ENCODE measurements around the gene DTX3. TPM values are rescaled to one million over a fixed set of nuclear protein-coding genes. Genes with fewer than 3 reads are reported as not detected.
"Not testable (repeated sequence)": the region's sequence is repeated elsewhere in the genome, so short reads cannot be mapped to it uniquely, and the experiment has no call there.

DTX3 gene
- total RNA-seq, 3 donors from 2014 or later: 3.0 to 35.1 (median 25.9) TPM

- H3K9me3 ChIP-seq: no peaks in the 10 kb centered on the region
- no peak for TF ChIP-seq POLR2A (IDR thresholded peaks at IDR 0.05)
- TF ChIP-seq, protein P1, sequence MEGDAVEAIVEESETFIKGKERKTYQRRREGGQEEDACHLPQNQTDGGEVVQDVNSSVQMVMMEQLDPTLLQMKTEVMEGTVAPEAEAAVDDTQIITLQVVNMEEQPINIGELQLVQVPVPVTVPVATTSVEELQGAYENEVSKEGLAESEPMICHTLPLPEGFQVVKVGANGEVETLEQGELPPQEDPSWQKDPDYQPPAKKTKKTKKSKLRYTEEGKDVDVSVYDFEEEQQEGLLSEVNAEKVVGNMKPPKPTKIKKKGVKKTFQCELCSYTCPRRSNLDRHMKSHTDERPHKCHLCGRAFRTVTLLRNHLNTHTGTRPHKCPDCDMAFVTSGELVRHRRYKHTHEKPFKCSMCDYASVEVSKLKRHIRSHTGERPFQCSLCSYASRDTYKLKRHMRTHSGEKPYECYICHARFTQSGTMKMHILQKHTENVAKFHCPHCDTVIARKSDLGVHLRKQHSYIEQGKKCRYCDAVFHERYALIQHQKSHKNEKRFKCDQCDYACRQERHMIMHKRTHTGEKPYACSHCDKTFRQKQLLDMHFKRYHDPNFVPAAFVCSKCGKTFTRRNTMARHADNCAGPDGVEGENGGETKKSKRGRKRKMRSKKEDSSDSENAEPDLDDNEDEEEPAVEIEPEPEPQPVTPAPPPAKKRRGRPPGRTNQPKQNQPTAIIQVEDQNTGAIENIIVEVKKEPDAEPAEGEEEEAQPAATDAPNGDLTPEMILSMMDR (IDR thresholded peaks at IDR 0.05): no peak
- TF ChIP-seq POLR2AphosphoS5 (IDR thresholded peaks at IDR 0.05): no peak
- DNase-seq (ENCODE audit: low spot score in 2 of 2): no peak
- H3K4me3 ChIP-seq: no peak overlapping the region
- no peaks in the 10 kb centered on the region for H3K4me1 ChIP-seq
- H3K27me3 ChIP-seq: no peaks in the 10 kb centered on the region
- no peak overlapping the region for H3K27ac ChIP-seq
- no peaks in the 10 kb centered on the region for H3K36me3 ChIP-seq
- intact Hi-C loops (cut with DNase I; ENCODE audit: low total_unique reads): no loop called here
Observed at GRCh38 chr12:57563358-57563757, 41.3 kb upstream of the DTX3 start.

DNA sequence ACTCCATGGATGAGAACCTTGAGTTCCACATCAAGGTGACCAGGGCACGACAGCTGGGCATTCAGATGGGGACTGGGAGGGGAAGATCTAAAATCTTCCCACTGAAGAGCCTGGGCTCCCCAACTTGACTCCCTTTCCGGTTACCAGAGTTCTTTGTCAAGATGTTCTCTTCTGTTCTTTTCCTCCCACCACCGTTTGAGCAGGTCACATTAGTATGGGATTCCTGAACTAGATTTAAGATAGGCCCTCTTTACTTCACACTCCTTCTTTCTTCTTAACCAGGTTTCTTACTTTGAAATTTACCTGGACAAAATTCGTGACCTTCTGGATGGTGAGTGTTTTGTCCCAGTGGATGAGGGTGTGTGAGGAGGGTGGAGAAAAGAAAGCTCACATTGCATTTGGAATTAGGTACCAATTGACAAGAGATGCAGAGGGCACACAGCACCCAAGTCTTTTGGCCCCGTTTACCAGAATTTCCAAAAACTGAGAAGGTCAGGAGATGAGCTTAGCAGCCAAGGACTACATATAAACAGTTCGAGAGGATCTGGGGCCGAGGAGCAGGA lies 40.4 kb upstream of the DTX3 start:
- intact Hi-C loops (cut with DNase I; ENCODE audit: low total_unique reads): no loop called here
- no peak overlapping the region for H3K4me3 ChIP-seq
- DNase-seq (ENCODE audit: low spot score in 2 of 2): no peak
- TF ChIP-seq, protein P1 (IDR thresholded peaks at IDR 0.05): no peak
- TF ChIP-seq POLR2AphosphoS5 (IDR thresholded peaks at IDR 0.05) (no peak), POLR2A (IDR thresholded peaks at IDR 0.05) (no peak)
- no peaks in the 10 kb centered on the region for H3K4me1 ChIP-seq
- H3K36me3 ChIP-seq: no peaks in the 10 kb centered on the region
- H3K9me3 ChIP-seq: no peaks in the 10 kb centered on the region
- no peaks in the 10 kb centered on the region for H3K27me3 ChIP-seq
- no peak overlapping the region for H3K27ac ChIP-seq

DNA sequence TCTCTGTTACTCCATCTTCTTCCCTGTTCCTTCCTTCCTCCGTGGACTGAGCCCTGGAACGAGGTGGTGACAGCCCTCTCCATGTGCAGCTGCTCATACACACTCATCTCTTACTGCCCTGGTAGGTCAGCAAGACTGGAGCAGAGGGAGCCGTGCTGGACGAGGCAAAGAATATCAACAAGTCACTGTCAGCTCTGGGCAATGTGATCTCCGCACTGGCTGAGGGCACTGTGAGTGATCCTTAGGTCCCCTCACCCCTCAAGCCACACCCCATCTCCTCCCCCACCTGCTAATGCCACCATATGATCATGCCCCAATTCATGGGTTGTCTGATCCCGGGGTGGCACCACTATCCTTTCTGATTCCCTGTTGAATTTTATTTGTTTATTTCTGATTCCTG lies 35.8 kb upstream of the DTX3 start:
- intact Hi-C loops (cut with DNase I; ENCODE audit: low total_unique reads): no loop called here
- Histone ChIP-seq H3K4me3 (no peak overlapping the region), H3K27ac (no peak overlapping the region), H3K36me3 (no peaks in the 10 kb centered on the region), H3K9me3 (no peaks in the 10 kb centered on the region), H3K4me1 (no peaks in the 10 kb centered on the region), H3K27me3 (no peaks in the 10 kb centered on the region)
- DNase-seq (ENCODE audit: low spot score in 2 of 2): no peak
- no peak for TF ChIP-seq POLR2AphosphoS5 (IDR thresholded peaks at IDR 0.05)
- no peak for TF ChIP-seq POLR2A (IDR thresholded peaks at IDR 0.05)
- TF ChIP-seq, protein P1 (IDR thresholded peaks at IDR 0.05): no peak

DNA sequence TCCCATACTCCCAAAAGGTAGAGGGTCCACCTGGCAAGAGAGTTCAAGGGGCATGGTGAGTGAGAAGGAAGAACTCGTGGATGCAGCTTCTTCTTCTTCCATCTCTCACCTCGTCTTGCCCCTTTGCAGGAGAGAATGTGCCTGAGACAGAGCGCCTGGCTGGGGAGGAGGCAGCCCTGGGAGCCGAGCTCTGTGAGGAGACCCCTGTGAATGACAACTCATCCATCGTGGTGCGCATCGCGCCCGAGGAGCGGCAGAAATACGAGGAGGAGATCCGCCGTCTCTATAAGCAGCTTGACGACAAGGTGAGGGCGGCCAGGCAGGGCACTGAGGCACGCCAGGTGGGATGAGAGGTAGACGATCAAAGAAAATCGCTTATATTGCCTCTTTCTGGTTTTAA lies 34.8 kb upstream of the DTX3 start:
- TF ChIP-seq POLR2A (IDR thresholded peaks at IDR 0.05): no peak
- TF ChIP-seq, protein P1 (IDR thresholded peaks at IDR 0.05): no peak
- TF ChIP-seq POLR2AphosphoS5 (IDR thresholded peaks at IDR 0.05): no peak
- DNase-seq (ENCODE audit: low spot score in 2 of 2): no peak
- intact Hi-C loops (cut with DNase I; ENCODE audit: low total_unique reads): no loop called here

GRCh38 chr12:57570438-57570837 lies 34.2 kb upstream of the DTX3 start:
- H3K27me3 ChIP-seq; H3K27ac ChIP-seq; H3K4me1 ChIP-seq; intact Hi-C loops (cut with DNase I; ENCODE audit: low total_unique reads); H3K36me3 ChIP-seq; DNase-seq (ENCODE audit: low spot score in 2 of 2); H3K4me3 ChIP-seq; H3K9me3 ChIP-seq: not testable (repeated sequence)

More for the DNA sequence above, 34.8 kb upstream of the DTX3 start:
- no peaks in the 10 kb centered on the region for H3K9me3 ChIP-seq
- no peak overlapping the region for H3K4me3 ChIP-seq
- H3K4me1 ChIP-seq: no peaks in the 10 kb centered on the region
- no peaks in the 10 kb centered on the region for H3K27me3 ChIP-seq
- H3K36me3 ChIP-seq: no peaks in the 10 kb centered on the region
- no peak overlapping the region for H3K27ac ChIP-seq

All from breast epithelium (tissue), 4 donors.